Measurements from ENCODE around the gene IBSP.

- no peak for TF ChIP-seq CTCF (conservative IDR thresholded peaks at IDR 0.05; ENCODE audit: low read length)
- no peak for TF ChIP-seq EZH2phosphoT487 (IDR thresholded peaks at IDR 0.05; ENCODE audit: borderline replicate concordance)
Observed at GRCh38 chr4:87843936-87844335, 44.6 kb downstream of the IBSP start.
